Activated CD8-positive, alpha-beta memory T cell treated with anti-CD3 and anti-CD28 coated beads, Interleukin-2, amount 50 U/mL, for 4 hours (primary cell): ENCODE data around the gene IL25.
"Not testable (repeated sequence)": the region's sequence is repeated elsewhere in the genome, so short reads cannot be mapped to it uniquely, and the experiment has no call there.

ENCODE experiments used
- DNase-seq: peaks from one replicate; pipeline ENCODE4 v3.0.0-alpha.2; 2020

Gene IL25

GRCh38 chr14:23392613-23393012 lies 20.0 kb downstream of the IL25 start:
- no peak for DNase-seq

GRCh38 chr14:23396126-23396525 lies 23.5 kb downstream of the IL25 start:
- no peak for DNase-seq

- DNase-seq, result no peak
These were observed 24.3 kb downstream of the IL25 start for GRCh38 chr14:23396781-23397407.

GRCh38 chr14:23398348-23398747 lies 25.7 kb downstream of the IL25 start:
- DNase-seq, result no peak

- no peak for DNase-seq
These were observed 26.5 kb downstream of the IL25 start for GRCh38 chr14:23399136-23399535.

GRCh38 chr14:23399591-23399990 lies 27.0 kb downstream of the IL25 start:
- DNase-seq, result no peak

- not testable (repeated sequence) for DNase-seq
These were observed 28.0 kb downstream of the IL25 start for GRCh38 chr14:23400496-23401149.

- no peak for DNase-seq
These were observed 28.7 kb downstream of the IL25 start for GRCh38 chr14:23401291-23401690.

- no peak for DNase-seq
These were observed 29.9 kb downstream of the IL25 start for GRCh38 chr14:23402296-23403138.

- no peak for DNase-seq
These were observed 30.5 kb downstream of the IL25 start for GRCh38 chr14:23403139-23403438.

- no peak for DNase-seq
These were observed 31.3 kb downstream of the IL25 start for GRCh38 chr14:23403908-23404307.

GRCh38 chr14:23404331-23404900 lies 31.8 kb downstream of the IL25 start:
- DNase-seq, result no peak

- no peak for DNase-seq
These were observed 32.5 kb downstream of the IL25 start for GRCh38 chr14:23405096-23405495.

- DNase-seq, result no peak
These were observed 33.0 kb downstream of the IL25 start for GRCh38 chr14:23405516-23406025.

- no peak for DNase-seq
These were observed 33.6 kb downstream of the IL25 start for GRCh38 chr14:23406244-23406643.

GRCh38 chr14:23406725-23407355 lies 34.2 kb downstream of the IL25 start:
- no peak for DNase-seq

- DNase-seq, result no peak
These were observed 35.1 kb downstream of the IL25 start, which contains the start of gene MYH6 for GRCh38 chr14:23407516-23408306. Gene MYH6, minus strand, starts transcription at chr14:23408273. Its CDS starts 1,050 bp downstream, at chr14:23407223.

GRCh38 chr14:23408307-23408630 lies 35.7 kb downstream of the IL25 start:
- DNase-seq, result no peak

- no peak for DNase-seq
These were observed 36.9 kb downstream of the IL25 start for GRCh38 chr14:23409475-23409874.

- DNase-seq, result no peak
These were observed 37.5 kb downstream of the IL25 start for GRCh38 chr14:23409966-23410635.
